Stimulated activated CD4-positive, alpha-beta T cell treated with anti-CD3 and anti-CD28 coated beads, Interleukin-2, amount 100 ng/mL, for 4 hours (primary cell): ENCODE data around the gene LRRC51.
"Not testable (repeated sequence)": the region's sequence is repeated elsewhere in the genome, so short reads cannot be mapped to it uniquely, and the experiment has no call there.

ENCODE experiments used
- DNase-seq: peaks from one replicate; pipeline ENCODE4 v3.0.0-alpha.2; 2020; ENCODE audit warnings: low read depth

Gene LRRC51

GRCh38 chr11:72111300-72112142, 30.9 kb downstream of the LRRC51 start:
- DNase-seq, result no peak

GRCh38 chr11:72112143-72112977, 31.7 kb downstream of the LRRC51 start, which contains the start of gene ANAPC15:
ANAPC15 (minus strand) TSS chr11:72112695; CDS start chr11:72111276, 1,419 bp downstream.
- DNase-seq, result peak; percentile 100

GRCh38 chr11:72112978-72113808, 32.5 kb downstream of the LRRC51 start:
- DNase-seq, result no peak

GRCh38 chr11:72114570-72114969, 33.9 kb downstream of the LRRC51 start:
- DNase-seq, result no peak

GRCh38 chr11:72116019-72116755, 35.5 kb downstream of the LRRC51 start:
- no peak for DNase-seq

GRCh38 chr11:72119198-72119597, 38.5 kb downstream of the LRRC51 start:
- no peak for DNase-seq

GRCh38 chr11:72120930-72121329, 40.3 kb downstream of the LRRC51 start:
- no peak for DNase-seq

- no peak for DNase-seq
Observed at GRCh38 chr11:72122607-72123006, 42.0 kb downstream of the LRRC51 start.

- DNase-seq, result no peak
Observed at GRCh38 chr11:72123117-72123653, 42.5 kb downstream of the LRRC51 start.

GRCh38 chr11:72124046-72124445, 43.4 kb downstream of the LRRC51 start:
- DNase-seq, result no peak

GRCh38 chr11:72125956-72126355, 45.3 kb downstream of the LRRC51 start:
- no peak for DNase-seq

GRCh38 chr11:72127923-72128322, 47.3 kb downstream of the LRRC51 start:
- DNase-seq, result no peak

GRCh38 chr11:72129381-72129780, 48.7 kb downstream of the LRRC51 start:
- DNase-seq, result no peak

- no peak for DNase-seq
Observed at GRCh38 chr11:72132646-72133045, 52.0 kb downstream of the LRRC51 start.

GRCh38 chr11:72135473-72135872, 54.8 kb downstream of the LRRC51 start, which contains the start of gene FOLR3:
FOLR3 (plus strand) TSS chr11:72135725; CDS start chr11:72135953, 228 bp downstream.
- not testable (repeated sequence) for DNase-seq

- no peak for DNase-seq
Observed at GRCh38 chr11:72135891-72136683, 55.4 kb downstream of the LRRC51 start.

- DNase-seq, result no peak
Observed at GRCh38 chr11:72136684-72137262, 56.1 kb downstream of the LRRC51 start.

- DNase-seq, result no peak
Observed at GRCh38 chr11:72138821-72139390, 58.3 kb downstream of the LRRC51 start.

GRCh38 chr11:72139500-72139899, 58.9 kb downstream of the LRRC51 start:
- DNase-seq, result no peak
